ENCODE results near the gene NEB. TPM values are rescaled to one million over a fixed set of nuclear protein-coding genes. Genes with fewer than 3 reads are reported as not detected.
"Not testable (repeated sequence)": the region's sequence is repeated elsewhere in the genome, so short reads cannot be mapped to it uniquely, and the experiment has no call there.

Gene NEB
- polyA plus RNA-seq, 1 experiment = 0.01 TPM

GRCh38 chr2:151649966-151650365, 84.3 kb downstream of the NEB start:
- Histone ChIP-seq H3K4me3 (ENCODE audit: low read depth, low read length) (no peak overlapping the region), H3K27me3 (ENCODE audit: control insufficient read depth, insufficient read depth, low read length) (no peaks in the 10 kb centered on the region), H3K36me3 (ENCODE audit: control insufficient read depth, insufficient read depth, low read length) (no peaks in the 10 kb centered on the region)
- no peak for TF ChIP-seq CTCF (IDR thresholded peaks at IDR 0.05; ENCODE audit: insufficient read depth, low read depth, low read length)
- POLR2A ChIA-PET = no interaction called here
- CTCF ChIA-PET = no interaction called here
- no peak for DNase-seq (ENCODE audit: low read depth)

- ChIA-PET CTCF (no interaction called here), POLR2A (no interaction called here)
- DNase-seq (ENCODE audit: low read depth) = no peak
- no peaks in the 10 kb centered on the region for H3K27me3 ChIP-seq (ENCODE audit: control insufficient read depth, insufficient read depth, low read length)
- H3K36me3 ChIP-seq (ENCODE audit: control insufficient read depth, insufficient read depth, low read length) = no peaks in the 10 kb centered on the region
- TF ChIP-seq CTCF (IDR thresholded peaks at IDR 0.05; ENCODE audit: insufficient read depth, low read depth, low read length) = no peak
- H3K4me3 ChIP-seq (ENCODE audit: low read depth, low read length) = no peak overlapping the region
Observed at GRCh38 chr2:151649400-151649799, 84.9 kb downstream of the NEB start.

- CTCF ChIA-PET = interaction anchor here (0.9 kb wide), 1 partner anchor 368 kb away, joined by 4 read pairs; no protein-coding TSS in a partner anchor
- POLR2A ChIA-PET; H3K4me3 ChIP-seq (ENCODE audit: low read depth, low read length); H3K27me3 ChIP-seq (ENCODE audit: control insufficient read depth, insufficient read depth, low read length); DNase-seq (ENCODE audit: low read depth); H3K36me3 ChIP-seq (ENCODE audit: control insufficient read depth, insufficient read depth, low read length): not testable (repeated sequence)
Observed at GRCh38 chr2:151646512-151646911, 87.8 kb downstream of the NEB start.

GRCh38 chr2:151644580-151644979, 89.7 kb downstream of the NEB start:
- DNase-seq (ENCODE audit: low read depth) = no peak
- POLR2A ChIA-PET = no interaction called here
- CTCF ChIA-PET = interaction anchor here (1.5 kb wide), 1 partner anchor 10 kb away, joined by 4 read pairs; no protein-coding TSS in a partner anchor
- Histone ChIP-seq H3K36me3 (ENCODE audit: control insufficient read depth, insufficient read depth, low read length) (no peaks in the 10 kb centered on the region), H3K4me3 (ENCODE audit: low read depth, low read length) (no peak overlapping the region), H3K27me3 (ENCODE audit: control insufficient read depth, insufficient read depth, low read length) (no peaks in the 10 kb centered on the region)
- TF ChIP-seq CTCF (IDR thresholded peaks at IDR 0.05; ENCODE audit: insufficient read depth, low read depth, low read length) = no peak

GRCh38 chr2:151641895-151642294, 92.4 kb downstream of the NEB start:
- POLR2A ChIA-PET; DNase-seq (ENCODE audit: low read depth); H3K4me3 ChIP-seq (ENCODE audit: low read depth, low read length); H3K27me3 ChIP-seq (ENCODE audit: control insufficient read depth, insufficient read depth, low read length); H3K36me3 ChIP-seq (ENCODE audit: control insufficient read depth, insufficient read depth, low read length): not testable (repeated sequence)
- CTCF ChIA-PET = interaction anchor here (0.6 kb wide), 1 partner anchor 278 kb away, joined by 3 read pairs; no protein-coding TSS in a partner anchor

GRCh38 chr2:151640087-151640486, 94.2 kb downstream of the NEB start:
- no peak for DNase-seq (ENCODE audit: low read depth)
- ChIA-PET CTCF (no interaction called here), POLR2A (no interaction called here)
- H3K27me3 ChIP-seq (ENCODE audit: control insufficient read depth, insufficient read depth, low read length) = no peaks in the 10 kb centered on the region
- no peak for TF ChIP-seq CTCF (IDR thresholded peaks at IDR 0.05; ENCODE audit: insufficient read depth, low read depth, low read length)
- no peak overlapping the region for H3K4me3 ChIP-seq (ENCODE audit: low read depth, low read length)
- H3K36me3 ChIP-seq (ENCODE audit: control insufficient read depth, insufficient read depth, low read length) = no peaks in the 10 kb centered on the region
